ENCODE data around the gene EIF5. TPM values are rescaled to one million over a fixed set of nuclear protein-coding genes. Genes with fewer than 3 reads are reported as not detected.

Gene EIF5
- total RNA-seq, 2 experiments from 2014 or later, result 237 to 292 TPM

DNA sequence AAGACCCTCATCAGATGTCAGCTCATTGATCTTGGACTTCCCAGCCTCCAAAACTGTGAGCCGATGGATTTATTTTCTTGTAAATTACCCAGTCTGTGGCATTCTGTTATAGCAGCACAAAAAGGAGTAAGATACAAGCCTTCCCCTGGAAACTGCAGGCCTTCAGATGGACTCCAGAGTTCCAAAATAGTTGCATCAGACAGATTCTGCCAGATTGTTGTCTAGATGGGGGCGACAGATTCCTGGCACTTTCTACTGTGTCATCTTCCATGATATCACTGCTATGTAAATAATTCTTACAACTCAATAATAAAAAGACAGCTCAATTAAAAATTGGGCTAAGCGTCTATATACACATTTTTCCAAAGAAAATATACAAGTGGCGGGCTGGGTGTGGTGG lies 34.0 kb downstream of the EIF5 start:
- no peak for DNase-seq (ENCODE audit: low spot score)
- H3K4me3 ChIP-seq (ENCODE audit: low read depth, low read length, poor library complexity, severe bottlenecking), result no peak overlapping the region
- H3K9me2 ChIP-seq (ENCODE audit: insufficient read depth, low read length), result no peaks in the 10 kb centered on the region
- ChIA-PET CTCF (ENCODE audit: unreplicated experiment) (interaction anchor here (0.6 kb wide), 1 partner anchor 153 kb away, joined by 3 read pairs; no protein-coding TSS in a partner anchor), POLR2A (interaction anchor here (0.6 kb wide), 2 partner anchors 10 to 16 kb away, joined by 3 read pairs; no protein-coding TSS in a partner anchor)
- no peaks in the 10 kb centered on the region for H4K20me1 ChIP-seq (ENCODE audit: insufficient read depth, low read length)
- no peak overlapping the region for H2AFZ ChIP-seq (ENCODE audit: low read length)
- H3K79me2 ChIP-seq (ENCODE audit: insufficient read depth, low read depth, low read length), result no peaks in the 10 kb centered on the region
- intact Hi-C loops (cut with micrococcal nuclease; ENCODE audit: unreplicated experiment), result no loop called here
- no TSS peak for BruUV-seq (replicated peaks)
- no peak overlapping the region for H3K4me2 ChIP-seq (ENCODE audit: low read length)
- TF ChIP-seq CTCF (conservative IDR thresholded peaks at IDR 0.05; ENCODE audit: low read length) (no peak), EZH2phosphoT487 (IDR thresholded peaks at IDR 0.05; ENCODE audit: borderline replicate concordance, low read depth, low read length) (no peak)
- no peaks in the 10 kb centered on the region for H3K36me3 ChIP-seq (ENCODE audit: insufficient read depth, low read length)
- H3K27ac ChIP-seq (ENCODE audit: low read depth, low read length, poor library complexity, severe bottlenecking), result no peak overlapping the region
- H3K9me3 ChIP-seq (ENCODE audit: low read length), result peaks cover under 1% of the 10 kb centered on the region; the same call in 1 of the 2 replicates
- H3K4me1 ChIP-seq (ENCODE audit: insufficient read depth, low read length, poor library complexity, severe bottlenecking), result no peaks in the 10 kb centered on the region

DNA sequence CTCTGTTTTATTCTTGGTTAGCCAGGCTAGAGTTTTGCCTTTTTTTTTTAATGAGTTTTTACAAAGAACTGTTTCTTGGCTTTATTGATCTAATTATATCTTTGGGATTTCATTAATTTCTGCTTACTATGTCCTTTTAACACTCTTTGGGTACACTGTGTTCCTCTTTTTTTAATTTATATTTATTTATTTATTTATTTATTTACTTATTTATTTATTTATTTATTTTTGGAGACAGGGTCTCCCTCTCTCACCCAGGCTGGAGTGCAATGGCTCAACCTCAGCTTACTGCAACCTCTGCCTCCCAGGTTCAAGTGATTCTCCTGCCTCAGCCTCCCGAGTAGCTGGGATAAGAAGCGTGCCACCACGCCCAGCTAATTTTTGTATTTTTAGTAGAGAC lies 36.0 kb downstream of the EIF5 start:
- no peak overlapping the region for H2AFZ ChIP-seq (ENCODE audit: low read length)
- CTCF ChIA-PET (ENCODE audit: unreplicated experiment), result no interaction called here
- no peaks in the 10 kb centered on the region for H3K9me3 ChIP-seq (ENCODE audit: low read length)
- H3K4me2 ChIP-seq (ENCODE audit: low read length), result no peak overlapping the region
- no TSS peak for BruUV-seq (replicated peaks)
- no peaks in the 10 kb centered on the region for H4K20me1 ChIP-seq (ENCODE audit: insufficient read depth, low read length)
- H3K4me3 ChIP-seq (ENCODE audit: low read depth, low read length, poor library complexity, severe bottlenecking), result no peak overlapping the region
- no peak overlapping the region for H3K27ac ChIP-seq (ENCODE audit: low read depth, low read length, poor library complexity, severe bottlenecking)
- H3K4me1 ChIP-seq (ENCODE audit: insufficient read depth, low read length, poor library complexity, severe bottlenecking), result no peaks in the 10 kb centered on the region
- no peaks in the 10 kb centered on the region for H3K36me3 ChIP-seq (ENCODE audit: insufficient read depth, low read length)
- DNase-seq (ENCODE audit: low spot score), result no peak
- TF ChIP-seq CTCF (conservative IDR thresholded peaks at IDR 0.05; ENCODE audit: low read length) (no peak), EZH2phosphoT487 (IDR thresholded peaks at IDR 0.05; ENCODE audit: borderline replicate concordance, low read depth, low read length) (no peak)
- no peaks in the 10 kb centered on the region for H3K9me2 ChIP-seq (ENCODE audit: insufficient read depth, low read length)
- intact Hi-C loops (cut with micrococcal nuclease; ENCODE audit: unreplicated experiment), result no loop called here
- POLR2A ChIA-PET, result interaction anchor here (0.6 kb wide), 1 partner anchor 25 kb away, joined by 3 read pairs; no protein-coding TSS in a partner anchor
- no peaks in the 10 kb centered on the region for H3K79me2 ChIP-seq (ENCODE audit: insufficient read depth, low read depth, low read length)

DNA sequence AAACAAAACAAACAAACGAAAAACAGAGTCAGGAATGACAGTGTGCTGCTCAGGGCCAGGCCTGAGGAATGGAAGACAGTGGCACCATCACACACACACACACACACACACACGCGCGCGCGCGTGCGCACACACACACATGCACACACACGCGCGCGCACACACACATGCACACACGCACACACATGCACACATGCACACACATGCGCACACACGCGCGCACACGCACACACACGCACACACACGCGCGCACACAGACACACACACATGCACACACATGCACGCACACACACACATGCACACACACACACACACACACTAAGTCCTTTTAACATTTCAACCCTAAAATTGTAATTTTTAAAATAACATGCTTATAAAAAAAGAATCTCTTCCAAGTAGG lies 38.0 kb downstream of the EIF5 start:
- no peaks in the 10 kb centered on the region for H3K9me2 ChIP-seq (ENCODE audit: insufficient read depth, low read length)
- no peak overlapping the region for H3K4me3 ChIP-seq (ENCODE audit: low read depth, low read length, poor library complexity, severe bottlenecking)
- no peak for TF ChIP-seq CTCF (conservative IDR thresholded peaks at IDR 0.05; ENCODE audit: low read length)
- TF ChIP-seq EZH2phosphoT487 (IDR thresholded peaks at IDR 0.05; ENCODE audit: borderline replicate concordance, low read depth, low read length), result no peak
- intact Hi-C loops (cut with micrococcal nuclease; ENCODE audit: unreplicated experiment), result no loop called here
- no peak overlapping the region for H3K4me2 ChIP-seq (ENCODE audit: low read length)
- H3K4me1 ChIP-seq (ENCODE audit: insufficient read depth, low read length, poor library complexity, severe bottlenecking), result no peaks in the 10 kb centered on the region
- no peak overlapping the region for H2AFZ ChIP-seq (ENCODE audit: low read length)
- no peak for DNase-seq (ENCODE audit: low spot score)
- no peak overlapping the region for H3K27ac ChIP-seq (ENCODE audit: low read depth, low read length, poor library complexity, severe bottlenecking)
- H3K36me3 ChIP-seq (ENCODE audit: insufficient read depth, low read length), result no peaks in the 10 kb centered on the region
- CTCF ChIA-PET (ENCODE audit: unreplicated experiment), result no interaction called here
- H4K20me1 ChIP-seq (ENCODE audit: insufficient read depth, low read length), result no peaks in the 10 kb centered on the region
- H3K9me3 ChIP-seq (ENCODE audit: low read length), result no peaks in the 10 kb centered on the region
- no TSS peak for BruUV-seq (replicated peaks)
- POLR2A ChIA-PET, result no interaction called here
- no peaks in the 10 kb centered on the region for H3K79me2 ChIP-seq (ENCODE audit: insufficient read depth, low read depth, low read length)

Data from OCI-LY7 (cell line).